HL-60 (cell line): Measurements from ENCODE around the gene DDTL.
"Not testable (repeated sequence)": the region's sequence is repeated elsewhere in the genome, so short reads cannot be mapped to it uniquely, and the experiment has no call there.

Experiments used
- DNase-seq, 2 experiments: peaks; one replicate each; pipeline ENCODE4 v3.0.0-alpha.2; 2010 to 2020; ENCODE audit warnings: low read depth in 1 of 2, low spot score in 1 of 2
- H3K27ac ChIP-seq: fragments of 250-450 bp; sonication (Bioruptor Pico); replicated peaks from 2 replicates; pipeline ENCODE4 v1.5.1; 2020; ENCODE audit warnings: mild to moderate bottlenecking, moderate library complexity
- H3K27me3 ChIP-seq: fragments of 250-450 bp; sonication (Bioruptor Pico); 2 replicates; pipeline ENCODE4 v1.5.1; 2021; ENCODE audit warnings: mild to moderate bottlenecking, moderate library complexity; ENCODE audit not compliant: insufficient read depth, poor library complexity, severe bottlenecking
- H3K4me3 ChIP-seq: replicated peaks from 2 replicates; pipeline ENCODE4 v1.5.1; 2011; ENCODE audit warnings: mild to moderate bottlenecking, control low read depth, low read length; ENCODE audit not compliant: insufficient read depth
- POLR2AphosphoS5 ChIP-seq: IDR thresholded peaks from 2 replicates; pipeline ENCODE4 v1.6.1; 2012; ENCODE audit warnings: low read depth
- TF ChIP-seq, protein P1 (sequence below): IDR thresholded peaks from one replicate; pipeline ENCODE4 v1.5.1; 2011; ENCODE audit warnings: low read length, control low read depth, inconsistent platforms; ENCODE audit not compliant: insufficient read depth
- TF ChIP-seq, protein P2 (sequence below): IDR thresholded peaks from 2 replicates; pipeline ENCODE4 v1.6.1; 2012; ENCODE audit warnings: low read depth; ENCODE audit not compliant: insufficient replicate concordance

DDTL gene

DNA sequence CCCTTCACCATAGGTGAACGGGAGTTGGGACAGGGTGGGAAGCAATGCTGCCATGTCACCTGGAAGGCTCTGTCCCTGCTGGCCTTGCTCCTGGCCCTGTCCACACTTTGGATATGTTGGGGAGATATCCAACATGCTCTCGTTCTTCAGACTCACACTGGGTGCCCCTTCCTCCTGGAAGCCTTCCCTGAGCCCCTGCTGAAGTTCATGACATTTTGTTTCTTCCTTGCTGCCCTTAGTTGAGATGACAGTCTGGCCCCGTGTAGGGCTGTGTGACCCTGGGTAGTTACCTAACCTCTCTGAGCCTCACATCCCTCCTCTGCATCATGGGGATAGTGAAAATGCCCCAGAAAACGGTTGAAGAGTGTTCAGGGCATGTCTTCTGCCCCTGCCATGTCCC lies 13.2 kb upstream of the DDTL start:
- H3K27ac ChIP-seq, DNase-seq, H3K4me3 ChIP-seq, H3K27me3 ChIP-seq: not testable (repeated sequence)

DNA sequence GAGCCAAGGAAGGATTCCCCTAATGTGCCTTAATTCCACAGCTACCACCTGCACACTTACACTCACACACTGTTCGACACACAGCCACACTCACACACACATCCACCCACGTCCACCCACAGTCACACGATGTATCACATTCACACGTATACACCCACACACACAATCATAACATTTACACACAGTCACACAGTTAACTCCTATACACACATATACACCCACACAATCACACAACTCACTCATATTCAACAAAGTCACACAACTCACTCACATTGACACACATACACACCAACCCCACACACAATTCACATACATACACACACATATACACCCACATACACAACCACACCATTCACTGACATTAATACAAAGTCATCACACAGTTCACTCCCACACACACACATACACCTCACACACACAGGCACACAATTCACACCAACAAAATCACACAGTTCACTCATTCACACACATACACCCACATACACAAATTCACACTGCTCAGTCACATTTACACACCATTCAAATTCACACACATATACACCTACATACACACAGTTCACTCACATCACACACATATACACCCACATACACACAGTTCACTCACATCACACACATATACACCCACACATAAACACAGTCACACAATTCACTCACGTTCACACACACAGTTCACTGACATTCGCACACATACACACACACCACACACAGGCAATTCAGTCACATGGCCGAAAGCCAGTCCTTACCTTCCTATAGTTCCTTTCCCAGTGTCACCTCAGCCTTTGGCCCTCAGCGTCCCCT lies 12.3 kb upstream of the DDTL start:
- not testable (repeated sequence) for H3K4me3 ChIP-seq, H3K27me3 ChIP-seq, DNase-seq, H3K27ac ChIP-seq

DNA sequence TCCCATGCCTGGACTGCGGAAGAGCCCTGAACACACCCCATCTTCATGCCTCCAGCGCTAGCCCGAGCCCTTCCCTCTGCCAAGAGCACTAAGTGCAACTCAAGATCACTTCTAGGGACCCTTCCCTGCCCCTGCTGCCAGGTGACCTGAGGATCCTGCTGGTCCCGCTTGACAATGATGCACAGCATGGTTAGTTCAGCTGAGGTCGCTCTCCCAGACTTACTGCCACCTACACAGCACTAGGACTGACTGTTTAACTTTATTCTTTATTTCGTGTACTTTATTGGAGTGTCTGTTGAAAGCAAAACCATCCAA lies 11.7 kb upstream of the DDTL start:
- H3K27ac ChIP-seq, H3K27me3 ChIP-seq, DNase-seq, H3K4me3 ChIP-seq: not testable (repeated sequence)

DNA sequence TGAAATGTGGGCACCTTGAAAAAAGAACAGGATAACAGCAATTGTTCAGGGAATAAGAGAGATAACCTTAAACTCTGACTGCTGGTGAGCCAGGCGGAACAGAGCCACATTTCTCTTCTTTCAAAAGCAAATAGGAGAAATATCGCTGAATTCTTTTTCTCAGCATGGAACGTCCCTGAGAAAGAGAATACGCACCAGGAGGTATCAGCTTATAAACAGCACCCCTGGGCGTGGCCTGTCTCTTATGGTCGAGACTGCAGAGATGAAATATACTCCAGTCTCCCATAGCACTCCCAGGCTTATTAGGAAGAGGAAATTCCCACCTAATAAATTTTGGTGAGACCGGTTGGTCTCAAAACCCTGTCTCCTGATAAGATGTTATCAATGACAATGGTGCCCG lies 10.8 kb upstream of the DDTL start:
- not testable (repeated sequence) for DNase-seq, H3K27me3 ChIP-seq, H3K4me3 ChIP-seq, H3K27ac ChIP-seq

DNA sequence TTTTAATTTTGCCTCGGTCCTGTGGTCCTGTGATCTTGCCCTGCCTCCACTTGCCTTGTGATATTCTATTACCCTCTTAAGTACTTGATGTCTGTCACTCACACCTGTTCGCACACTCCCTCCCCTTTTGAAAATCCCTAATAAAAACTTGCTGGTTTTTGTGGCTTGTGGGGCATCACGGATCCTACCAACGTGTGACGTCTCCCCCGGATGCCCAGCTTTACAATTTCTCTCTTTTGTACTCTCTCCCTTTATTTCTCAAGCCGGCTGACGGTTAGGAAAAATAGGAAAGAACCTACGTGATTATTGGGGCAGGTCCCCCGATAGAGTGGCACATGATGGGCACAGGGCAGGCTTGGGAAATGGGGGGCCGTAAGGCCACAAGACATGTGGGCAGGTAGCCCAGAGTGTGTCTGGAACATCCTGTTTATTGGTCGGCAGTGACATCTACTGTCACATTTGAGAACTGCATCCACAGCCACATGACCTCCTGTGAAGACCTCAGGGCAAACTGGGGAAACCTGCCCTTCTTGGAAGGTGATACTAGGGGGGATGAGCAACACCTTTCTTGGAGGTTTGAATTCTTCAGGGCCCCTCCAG lies 10.3 kb upstream of the DDTL start:
- TF ChIP-seq, protein P1, sequence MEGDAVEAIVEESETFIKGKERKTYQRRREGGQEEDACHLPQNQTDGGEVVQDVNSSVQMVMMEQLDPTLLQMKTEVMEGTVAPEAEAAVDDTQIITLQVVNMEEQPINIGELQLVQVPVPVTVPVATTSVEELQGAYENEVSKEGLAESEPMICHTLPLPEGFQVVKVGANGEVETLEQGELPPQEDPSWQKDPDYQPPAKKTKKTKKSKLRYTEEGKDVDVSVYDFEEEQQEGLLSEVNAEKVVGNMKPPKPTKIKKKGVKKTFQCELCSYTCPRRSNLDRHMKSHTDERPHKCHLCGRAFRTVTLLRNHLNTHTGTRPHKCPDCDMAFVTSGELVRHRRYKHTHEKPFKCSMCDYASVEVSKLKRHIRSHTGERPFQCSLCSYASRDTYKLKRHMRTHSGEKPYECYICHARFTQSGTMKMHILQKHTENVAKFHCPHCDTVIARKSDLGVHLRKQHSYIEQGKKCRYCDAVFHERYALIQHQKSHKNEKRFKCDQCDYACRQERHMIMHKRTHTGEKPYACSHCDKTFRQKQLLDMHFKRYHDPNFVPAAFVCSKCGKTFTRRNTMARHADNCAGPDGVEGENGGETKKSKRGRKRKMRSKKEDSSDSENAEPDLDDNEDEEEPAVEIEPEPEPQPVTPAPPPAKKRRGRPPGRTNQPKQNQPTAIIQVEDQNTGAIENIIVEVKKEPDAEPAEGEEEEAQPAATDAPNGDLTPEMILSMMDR: peak; percentile 79
- DNase-seq: peak; percentile 35 to 65
- not testable (repeated sequence) for H3K27me3 ChIP-seq, H3K4me3 ChIP-seq, H3K27ac ChIP-seq

DNA sequence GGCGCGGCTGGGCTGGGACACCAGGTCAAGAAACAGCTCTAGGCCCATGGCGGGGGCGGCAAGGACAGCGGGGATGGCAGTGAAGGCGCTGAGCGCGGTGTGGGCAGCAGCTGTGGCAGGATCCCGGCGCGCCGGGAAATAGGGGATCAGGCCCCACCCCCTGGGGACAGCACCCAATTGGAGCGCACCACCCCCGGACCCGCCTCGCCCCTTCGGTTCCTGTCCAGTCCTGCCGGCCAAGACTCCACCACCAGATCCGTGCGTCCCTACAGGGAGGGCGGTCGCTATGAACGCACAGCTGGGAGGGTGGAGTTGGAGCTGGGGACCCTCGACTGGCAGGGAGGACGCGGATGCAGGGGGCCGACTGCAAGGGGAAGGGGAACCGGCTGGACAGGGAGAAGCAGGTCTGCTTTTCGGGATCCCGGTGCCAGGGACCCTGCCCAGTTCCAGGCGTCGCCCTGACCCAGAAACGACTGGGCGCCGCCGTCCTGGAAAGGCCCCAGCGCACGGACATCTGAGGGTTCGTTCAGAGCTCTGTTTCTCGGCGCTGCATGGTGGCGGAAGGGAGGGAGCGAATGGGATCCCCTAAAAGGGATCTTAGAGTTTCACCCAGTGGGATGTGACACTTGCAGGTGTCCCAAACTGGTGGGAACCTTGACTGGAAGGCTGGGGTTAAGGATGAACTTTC lies 5.5 kb upstream of the DDTL start, which contains the start of gene GSTT2B:
TSS of gene GSTT2B (minus strand) at position 112 of the 688 bp plus-strand sequence. CDS start at position 48, 64 bp downstream.
- not testable (repeated sequence) for H3K4me3 ChIP-seq, H3K27ac ChIP-seq, DNase-seq, H3K27me3 ChIP-seq

DNA sequence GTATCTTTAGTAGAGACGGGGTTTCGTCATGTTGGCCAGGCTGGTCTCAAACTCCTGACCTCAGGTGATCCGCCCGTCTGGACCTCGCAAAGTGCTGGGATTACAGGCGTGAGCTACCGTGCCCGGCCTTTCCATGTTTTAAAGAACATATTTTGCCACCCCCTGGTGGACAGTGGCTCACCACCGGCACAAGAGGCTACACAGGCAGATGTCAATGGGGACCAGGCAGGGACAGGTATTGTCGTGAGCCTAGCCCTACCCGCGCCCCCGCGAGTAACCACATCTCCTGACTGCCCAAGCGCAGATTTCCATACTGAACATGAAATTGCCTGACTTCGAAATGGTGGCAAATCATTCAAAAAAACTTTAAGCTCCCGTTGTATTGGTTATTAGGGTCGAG lies 594 bp upstream of the DDTL start:
- H3K27me3 ChIP-seq, DNase-seq, H3K27ac ChIP-seq, H3K4me3 ChIP-seq: not testable (repeated sequence)

DNA sequence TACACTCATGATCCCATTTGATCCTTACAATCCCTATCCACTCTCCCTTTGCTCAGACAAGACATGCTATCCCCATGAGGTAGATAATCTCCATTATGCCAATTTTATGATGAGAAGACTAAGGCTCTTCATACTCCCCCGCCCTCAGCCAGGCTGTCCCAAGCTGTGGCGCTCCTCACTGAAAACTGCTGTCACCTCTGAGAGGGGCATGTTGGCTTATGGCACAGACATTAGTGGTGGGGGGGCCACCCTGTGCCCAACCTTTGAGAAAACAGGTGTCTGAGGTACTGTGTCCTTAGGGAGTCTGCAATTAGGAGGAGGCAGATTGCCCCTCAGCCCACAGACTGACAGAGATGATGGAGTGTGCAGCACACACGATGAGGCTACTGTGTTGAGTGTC lies 2.4 kb downstream of the DDTL start:
- no peak for DNase-seq
- no peak overlapping the region for H3K27ac ChIP-seq
- no peaks in the 10 kb centered on the region for H3K27me3 ChIP-seq
- TF ChIP-seq POLR2AphosphoS5: 0 out of 2 replicates have a peak, but pooled peaks have one; percentile 1
- TF ChIP-seq, protein P2, sequence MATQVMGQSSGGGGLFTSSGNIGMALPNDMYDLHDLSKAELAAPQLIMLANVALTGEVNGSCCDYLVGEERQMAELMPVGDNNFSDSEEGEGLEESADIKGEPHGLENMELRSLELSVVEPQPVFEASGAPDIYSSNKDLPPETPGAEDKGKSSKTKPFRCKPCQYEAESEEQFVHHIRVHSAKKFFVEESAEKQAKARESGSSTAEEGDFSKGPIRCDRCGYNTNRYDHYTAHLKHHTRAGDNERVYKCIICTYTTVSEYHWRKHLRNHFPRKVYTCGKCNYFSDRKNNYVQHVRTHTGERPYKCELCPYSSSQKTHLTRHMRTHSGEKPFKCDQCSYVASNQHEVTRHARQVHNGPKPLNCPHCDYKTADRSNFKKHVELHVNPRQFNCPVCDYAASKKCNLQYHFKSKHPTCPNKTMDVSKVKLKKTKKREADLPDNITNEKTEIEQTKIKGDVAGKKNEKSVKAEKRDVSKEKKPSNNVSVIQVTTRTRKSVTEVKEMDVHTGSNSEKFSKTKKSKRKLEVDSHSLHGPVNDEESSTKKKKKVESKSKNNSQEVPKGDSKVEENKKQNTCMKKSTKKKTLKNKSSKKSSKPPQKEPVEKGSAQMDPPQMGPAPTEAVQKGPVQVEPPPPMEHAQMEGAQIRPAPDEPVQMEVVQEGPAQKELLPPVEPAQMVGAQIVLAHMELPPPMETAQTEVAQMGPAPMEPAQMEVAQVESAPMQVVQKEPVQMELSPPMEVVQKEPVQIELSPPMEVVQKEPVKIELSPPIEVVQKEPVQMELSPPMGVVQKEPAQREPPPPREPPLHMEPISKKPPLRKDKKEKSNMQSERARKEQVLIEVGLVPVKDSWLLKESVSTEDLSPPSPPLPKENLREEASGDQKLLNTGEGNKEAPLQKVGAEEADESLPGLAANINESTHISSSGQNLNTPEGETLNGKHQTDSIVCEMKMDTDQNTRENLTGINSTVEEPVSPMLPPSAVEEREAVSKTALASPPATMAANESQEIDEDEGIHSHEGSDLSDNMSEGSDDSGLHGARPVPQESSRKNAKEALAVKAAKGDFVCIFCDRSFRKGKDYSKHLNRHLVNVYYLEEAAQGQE: no peak
- no peak overlapping the region for H3K4me3 ChIP-seq
